Measurements from ENCODE around the gene GMEB1. TPM values are rescaled to one million over a fixed set of nuclear protein-coding genes. Genes with fewer than 3 reads are reported as not detected.
"Not testable (repeated sequence)": the region's sequence is repeated elsewhere in the genome, so short reads cannot be mapped to it uniquely, and the experiment has no call there.

GMEB1 gene
- total and polyA plus RNA-seq, 8 donors, result 2.6 to 13.8 (median 5.5) TPM; not detected in 1

DNA sequence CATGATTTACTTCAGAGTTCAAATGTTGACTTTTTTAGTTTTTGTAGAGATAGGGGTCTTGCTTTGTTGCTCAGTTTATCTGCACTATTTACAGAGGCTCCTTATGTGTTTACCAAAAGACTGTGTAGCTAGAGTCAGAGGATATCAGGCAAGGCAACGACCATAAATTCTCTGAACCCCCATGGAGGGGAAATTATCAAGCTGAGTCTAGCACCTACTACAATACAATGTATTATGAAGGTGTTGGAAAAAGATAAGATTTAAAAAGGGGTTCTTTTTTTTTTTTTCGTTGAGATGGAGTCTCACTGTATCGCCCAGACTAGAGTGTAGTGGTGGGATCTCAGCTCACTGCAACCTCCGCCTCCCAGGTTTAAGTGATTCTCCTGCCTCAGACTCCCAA is 16.4 kb downstream of the GMEB1 start:
- Histone ChIP-seq H3K9me3 (no peaks in the 10 kb centered on the region), H3K27ac (no peak overlapping the region), H3K36me3 (peaks cover 15 to 73% (median 63%) of the 10 kb centered on the region in 4 donors), H3K4me1 (peaks cover 0 to 7% (median 2%) of the 10 kb centered on the region in 4 donors), H3K27me3 (no peaks in the 10 kb centered on the region), H3K4me3 (no peak overlapping the region)
- 60 to 71% (median 66%) methylated on average over 4 of the region's 4 CpGs for WGBS, 5 donors
- no peak for DNase-seq
- TF ChIP-seq EP300 (IDR thresholded peaks at IDR 0.05) (no peak), POLR2A (IDR thresholded peaks at IDR 0.05) (no peak), CTCF (IDR thresholded peaks at IDR 0.05) (no peak)
- intact Hi-C loops (cut with DNase I; ENCODE audit: low total_unique reads), result no loop called here

DNA sequence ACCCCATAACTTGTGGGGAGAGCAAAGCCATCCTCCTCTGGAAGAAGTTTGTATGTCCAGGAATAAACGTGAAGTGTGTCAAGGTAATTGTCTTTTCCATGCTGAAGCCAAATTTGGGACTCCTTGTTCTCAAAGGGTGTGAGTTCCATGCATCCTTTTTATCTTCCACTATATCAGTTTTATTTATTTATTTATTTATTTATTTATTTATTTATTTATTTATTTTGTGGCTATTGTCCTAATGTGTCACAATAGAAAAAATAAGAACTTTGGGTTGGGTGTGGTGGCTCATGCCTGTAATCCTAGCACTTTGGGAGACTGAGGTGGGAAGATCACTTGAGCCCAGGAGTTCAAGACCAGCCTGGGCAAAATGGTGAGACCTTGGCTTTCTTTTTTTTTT is 23.0 kb downstream of the GMEB1 start:
- H3K4me1 ChIP-seq; H3K27ac ChIP-seq; H3K4me3 ChIP-seq; DNase-seq; H3K27me3 ChIP-seq; intact Hi-C loops (cut with DNase I; ENCODE audit: low total_unique reads); H3K9me3 ChIP-seq: not testable (repeated sequence)
- peaks cover 13 to 86% (median 71%) of the 10 kb centered on the region in 4 donors for H3K36me3 ChIP-seq
- whole genome bisulfite sequencing, 5 donors, result 83 to 97% (median 94%) methylated on average over 1 of the region's 1 CpG

GRCh38 chr1:28703629-28704028 is 35.0 kb downstream of the GMEB1 start:
- H3K36me3 ChIP-seq, result peaks cover 43 to 100% (median 91%) of the 10 kb centered on the region in 4 donors
- no peaks in the 10 kb centered on the region for H3K4me1 ChIP-seq
- no peaks in the 10 kb centered on the region for H3K9me3 ChIP-seq
- H3K27me3 ChIP-seq, result no peaks in the 10 kb centered on the region
- no peak overlapping the region for H3K27ac ChIP-seq
- intact Hi-C loops (cut with DNase I; ENCODE audit: low total_unique reads), result no loop called here
- TF ChIP-seq EP300 (IDR thresholded peaks at IDR 0.05), result no peak
- TF ChIP-seq POLR2AphosphoS5 (IDR thresholded peaks at IDR 0.05), result no peak
- no peak for TF ChIP-seq POLR2A (IDR thresholded peaks at IDR 0.05)
- TF ChIP-seq CTCF (IDR thresholded peaks at IDR 0.05), result no peak
- 90 to 96% (median 93%) methylated on average over 3 of the region's 3 CpGs for WGBS, 5 donors
- no peak for DNase-seq
- no peak overlapping the region for H3K4me3 ChIP-seq

- Histone ChIP-seq H3K27ac (no peak overlapping the region), H3K4me1 (peaks cover 0 to 5% (median 0%) of the 10 kb centered on the region in 4 donors), H3K27me3 (no peaks in the 10 kb centered on the region), H3K4me3 (no peak overlapping the region), H3K36me3 (peaks cover 28 to 51% (median 45%) of the 10 kb centered on the region in 4 donors), H3K9me3 (no peaks in the 10 kb centered on the region)
- no peak for DNase-seq
- 93 to 98% (median 96%) methylated on average over 2 of the region's 2 CpGs for WGBS, 5 donors
- intact Hi-C loops (cut with DNase I; ENCODE audit: low total_unique reads), result no loop called here
- TF ChIP-seq POLR2A (IDR thresholded peaks at IDR 0.05) (no peak), CTCF (IDR thresholded peaks at IDR 0.05) (no peak), EP300 (IDR thresholded peaks at IDR 0.05) (no peak), POLR2AphosphoS5 (IDR thresholded peaks at IDR 0.05) (no peak)
Observed at GRCh38 chr1:28716336-28716735, 47.8 kb downstream of the GMEB1 start.

- H3K36me3 ChIP-seq, result peaks cover 21 to 33% (median 28%) of the 10 kb centered on the region in 4 donors
- TF ChIP-seq CTCF (IDR thresholded peaks at IDR 0.05) (no peak), EP300 (IDR thresholded peaks at IDR 0.05) (no peak), POLR2A (IDR thresholded peaks at IDR 0.05) (no peak), POLR2AphosphoS5 (IDR thresholded peaks at IDR 0.05) (no peak)
- H3K9me3 ChIP-seq, result no peaks in the 10 kb centered on the region
- peaks cover 0 to 5% (median 0%) of the 10 kb centered on the region in 4 donors for H3K4me1 ChIP-seq
- H3K27ac ChIP-seq, result no peak overlapping the region
- no peak for DNase-seq
- no peak overlapping the region for H3K4me3 ChIP-seq
- 93 to 100% (median 100%) methylated on average over 1 of the region's 1 CpG for WGBS, 5 donors
- intact Hi-C loops (cut with DNase I; ENCODE audit: low total_unique reads), result no loop called here
- no peaks in the 10 kb centered on the region for H3K27me3 ChIP-seq
Observed at GRCh38 chr1:28718166-28718565, 49.6 kb downstream of the GMEB1 start.
